ENCODE measurements around the gene BPIFB4. TPM values are rescaled to one million over a fixed set of nuclear protein-coding genes. Genes with fewer than 3 reads are reported as not detected.
A peak's percentile ranks its signal among the peaks of the same experiment; 100 is the strongest.
"Not testable (repeated sequence)": the region's sequence is repeated elsewhere in the genome, so short reads cannot be mapped to it uniquely, and the experiment has no call there.

The BPIFB4 gene
- total RNA-seq, 1 donor from 2014 or later: not detected

GRCh38 chr20:33091147-33091546, 11.7 kb downstream of the BPIFB4 start:
- no peak for ATAC-seq

GRCh38 chr20:33091693-33092092, 12.2 kb downstream of the BPIFB4 start:
- no peak for ATAC-seq

GRCh38 chr20:33092361-33092760, 12.9 kb downstream of the BPIFB4 start:
- ATAC-seq: no peak

GRCh38 chr20:33093074-33093473, 13.6 kb downstream of the BPIFB4 start:
- ATAC-seq: no peak

- no peak for ATAC-seq
Observed at GRCh38 chr20:33093582-33093981, 14.1 kb downstream of the BPIFB4 start.

GRCh38 chr20:33095249-33095648, 15.8 kb downstream of the BPIFB4 start:
- ATAC-seq: no peak

- peak; percentile 55 for ATAC-seq
Observed at GRCh38 chr20:33095902-33096584, 16.6 kb downstream of the BPIFB4 start.

- no peak for ATAC-seq
Observed at GRCh38 chr20:33097001-33097400, 17.6 kb downstream of the BPIFB4 start.

- peak; percentile 34 for ATAC-seq
Observed at GRCh38 chr20:33099843-33100538, 20.5 kb downstream of the BPIFB4 start.

- no peak for ATAC-seq
Observed at GRCh38 chr20:33103556-33103955, 24.1 kb downstream of the BPIFB4 start.

GRCh38 chr20:33104336-33104735, 24.9 kb downstream of the BPIFB4 start:
- no peak for ATAC-seq

- no peak for ATAC-seq
Observed at GRCh38 chr20:33105316-33105924, 26.0 kb downstream of the BPIFB4 start.

- not testable (repeated sequence) for ATAC-seq
Observed at GRCh38 chr20:33106058-33106620, 26.7 kb downstream of the BPIFB4 start.

- ATAC-seq: no peak
Observed at GRCh38 chr20:33108661-33109060, 29.2 kb downstream of the BPIFB4 start.

- ATAC-seq: no peak
Observed at GRCh38 chr20:33110147-33110825, 30.8 kb downstream of the BPIFB4 start.

- no peak for ATAC-seq
Observed at GRCh38 chr20:33111306-33111705, 31.9 kb downstream of the BPIFB4 start.

GRCh38 chr20:33112547-33113386, 33.3 kb downstream of the BPIFB4 start:
- no peak for ATAC-seq

- no peak for ATAC-seq
Observed at GRCh38 chr20:33113387-33113908, 34.0 kb downstream of the BPIFB4 start.

GRCh38 chr20:33115501-33115900, 36.1 kb downstream of the BPIFB4 start:
- ATAC-seq: not testable (repeated sequence)

GRCh38 chr20:33119725-33120720, 40.6 kb downstream of the BPIFB4 start:
- peak; percentile 10 for ATAC-seq
